NOMO-1 treated with DMSO at 0.1 percent for 48 hours (cell line): ENCODE results near the gene PMFBP1.
A peak's percentile ranks its signal among the peaks of the same experiment; 100 is the strongest.

Experiments used
- DNase-seq: peaks from one replicate; lab custom pipeline; 2025; ENCODE audit not compliant: unreplicated experiment; lab: John Stamatoyannopoulos, UW

Gene PMFBP1, protein sequence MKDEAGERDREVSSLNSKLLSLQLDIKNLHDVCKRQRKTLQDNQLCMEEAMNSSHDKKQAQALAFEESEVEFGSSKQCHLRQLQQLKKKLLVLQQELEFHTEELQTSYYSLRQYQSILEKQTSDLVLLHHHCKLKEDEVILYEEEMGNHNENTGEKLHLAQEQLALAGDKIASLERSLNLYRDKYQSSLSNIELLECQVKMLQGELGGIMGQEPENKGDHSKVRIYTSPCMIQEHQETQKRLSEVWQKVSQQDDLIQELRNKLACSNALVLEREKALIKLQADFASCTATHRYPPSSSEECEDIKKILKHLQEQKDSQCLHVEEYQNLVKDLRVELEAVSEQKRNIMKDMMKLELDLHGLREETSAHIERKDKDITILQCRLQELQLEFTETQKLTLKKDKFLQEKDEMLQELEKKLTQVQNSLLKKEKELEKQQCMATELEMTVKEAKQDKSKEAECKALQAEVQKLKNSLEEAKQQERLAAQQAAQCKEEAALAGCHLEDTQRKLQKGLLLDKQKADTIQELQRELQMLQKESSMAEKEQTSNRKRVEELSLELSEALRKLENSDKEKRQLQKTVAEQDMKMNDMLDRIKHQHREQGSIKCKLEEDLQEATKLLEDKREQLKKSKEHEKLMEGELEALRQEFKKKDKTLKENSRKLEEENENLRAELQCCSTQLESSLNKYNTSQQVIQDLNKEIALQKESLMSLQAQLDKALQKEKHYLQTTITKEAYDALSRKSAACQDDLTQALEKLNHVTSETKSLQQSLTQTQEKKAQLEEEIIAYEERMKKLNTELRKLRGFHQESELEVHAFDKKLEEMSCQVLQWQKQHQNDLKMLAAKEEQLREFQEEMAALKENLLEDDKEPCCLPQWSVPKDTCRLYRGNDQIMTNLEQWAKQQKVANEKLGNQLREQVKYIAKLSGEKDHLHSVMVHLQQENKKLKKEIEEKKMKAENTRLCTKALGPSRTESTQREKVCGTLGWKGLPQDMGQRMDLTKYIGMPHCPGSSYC

DNA sequence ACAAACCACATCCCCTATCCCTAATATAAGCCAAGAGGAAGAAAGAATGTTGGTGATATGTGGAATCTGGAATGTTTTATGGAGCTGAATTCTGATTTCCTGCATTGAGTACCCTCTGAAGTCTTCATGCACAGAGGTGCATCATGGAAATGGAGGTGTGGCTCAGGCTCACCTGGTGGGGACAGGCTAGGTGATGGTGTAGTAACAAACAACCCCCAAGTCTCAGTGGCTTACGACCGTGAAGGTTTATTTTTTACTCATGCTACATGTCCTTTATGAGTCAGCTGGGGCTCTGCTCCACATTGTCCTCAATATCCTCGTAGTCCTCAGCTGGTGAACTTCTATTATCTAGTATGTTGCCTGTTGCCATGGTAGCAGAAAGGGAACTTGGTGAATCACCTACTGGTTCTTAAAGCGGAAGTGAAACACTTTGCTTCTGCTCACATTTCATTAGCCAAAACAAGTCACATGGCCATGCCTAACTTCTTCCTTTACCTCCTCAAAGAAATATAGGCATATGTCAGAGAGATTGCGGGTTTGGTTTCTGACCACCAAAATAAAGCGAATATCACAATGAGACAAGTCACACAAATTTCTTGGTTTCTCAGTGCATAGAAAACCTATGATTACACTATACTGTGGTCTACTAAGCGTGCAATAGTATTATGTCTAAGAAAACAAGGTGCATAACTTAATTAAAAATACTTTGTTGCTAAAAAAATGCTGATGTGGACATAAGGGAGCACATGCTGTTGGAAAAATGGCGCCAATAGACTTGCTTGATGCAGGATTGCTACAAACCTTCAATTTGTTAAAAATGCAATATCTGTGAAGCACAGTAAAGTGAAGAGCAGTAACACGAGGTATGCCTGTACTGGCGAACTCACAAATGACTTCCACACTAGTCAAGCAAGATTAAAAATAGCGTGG lies at the start of gene PMFBP1:
Gene PMFBP1 (minus strand): TSS at position 51 of the 930 bp plus-strand sequence. CDS start 947 bp downstream, outside the sequence.
- DNase-seq, result peak; percentile 100

DNA sequence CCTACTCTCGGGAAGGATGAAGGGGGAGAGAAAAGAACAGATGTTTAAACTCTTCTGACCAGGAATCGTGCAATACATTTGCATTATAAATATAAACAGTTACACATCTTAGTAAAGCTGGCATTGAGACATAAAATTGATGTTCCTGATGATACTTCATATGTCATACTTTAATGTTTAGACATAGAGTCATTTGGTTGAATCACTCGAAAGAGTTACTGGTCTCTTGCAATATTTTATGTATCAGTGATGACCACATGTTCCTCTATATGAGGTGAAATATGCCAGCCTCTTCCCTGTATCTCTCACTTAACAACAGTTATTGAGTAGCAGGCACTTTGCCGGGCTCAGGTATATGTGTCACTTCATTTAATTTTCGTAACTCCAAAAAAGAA lies 49.7 kb upstream of the PMFBP1 start:
- DNase-seq, result no peak

DNA sequence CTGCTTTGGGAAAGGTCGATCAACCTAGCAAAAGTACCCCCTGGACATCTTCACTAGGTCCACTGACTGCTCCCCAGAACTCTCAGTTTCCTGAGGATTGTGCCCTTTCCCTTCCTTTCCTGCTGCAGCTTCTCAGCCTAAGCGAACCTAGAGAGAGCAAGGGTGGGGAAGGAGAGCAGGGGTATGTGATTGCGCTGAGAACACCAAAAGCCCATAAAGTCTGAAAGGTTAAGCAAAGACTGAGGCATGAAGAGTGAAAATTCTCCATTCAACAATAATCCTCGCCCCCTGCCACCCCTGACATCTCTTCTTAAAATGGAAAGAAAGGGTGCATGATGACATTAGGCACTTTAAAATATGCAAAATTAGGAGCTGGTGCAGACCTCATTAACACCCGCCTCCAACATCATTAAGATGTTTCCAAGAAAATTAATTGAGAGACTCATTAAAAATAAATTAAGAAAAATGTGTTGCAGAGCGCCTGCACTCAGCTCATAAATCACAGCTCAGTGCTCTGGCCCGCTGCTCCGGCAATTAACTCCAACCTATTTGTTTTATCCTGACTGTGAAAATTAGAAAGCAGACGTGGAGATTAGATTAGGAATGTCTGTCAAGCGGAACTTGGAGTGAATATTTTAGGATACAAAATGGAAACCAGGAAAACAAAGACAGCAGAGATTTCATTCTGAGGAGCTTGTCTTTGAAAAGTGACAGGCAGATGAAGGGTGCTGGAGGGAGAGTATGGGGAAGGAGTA lies 49.1 kb upstream of the PMFBP1 start:
- DNase-seq, result no peak

DNA sequence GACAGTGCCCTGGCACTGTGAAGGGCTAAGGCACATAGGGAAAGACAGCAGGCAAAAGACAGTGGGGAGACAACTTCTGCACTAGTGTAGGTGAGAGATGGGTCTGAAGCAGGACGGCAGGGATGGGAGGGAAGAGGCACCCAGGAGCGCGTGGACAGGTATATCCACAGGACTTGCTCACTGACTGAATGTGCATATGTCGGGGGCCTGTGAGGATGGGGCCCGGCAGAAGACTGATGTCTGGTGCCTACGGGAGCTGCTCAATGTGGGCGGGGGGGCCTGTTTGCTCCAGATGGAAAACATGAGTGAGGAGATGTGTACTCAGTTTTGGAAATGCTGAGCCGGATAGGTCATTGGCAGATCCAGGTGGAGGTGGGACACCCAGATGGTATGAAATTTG lies 47.3 kb upstream of the PMFBP1 start:
- DNase-seq, result no peak

DNA sequence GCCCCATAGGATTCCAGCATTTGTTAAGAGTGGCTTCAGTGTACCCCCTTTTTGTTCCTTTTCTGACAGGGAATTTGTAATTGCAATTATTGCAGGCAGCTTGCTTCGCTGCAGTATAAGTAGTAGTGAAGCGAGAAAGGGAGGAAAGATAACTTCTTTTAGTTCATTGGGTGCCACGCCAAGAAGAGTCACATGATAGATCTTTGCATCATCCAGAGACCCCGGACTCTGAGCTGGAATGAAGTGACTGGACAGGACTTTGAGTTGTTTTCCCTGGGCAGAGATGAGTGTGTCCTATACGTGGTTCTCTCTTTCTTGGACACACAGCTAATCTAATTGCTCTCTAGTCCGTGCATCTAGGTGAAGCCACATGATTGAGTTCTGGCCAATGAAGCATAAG lies 44.8 kb upstream of the PMFBP1 start:
- DNase-seq, result no peak

DNA sequence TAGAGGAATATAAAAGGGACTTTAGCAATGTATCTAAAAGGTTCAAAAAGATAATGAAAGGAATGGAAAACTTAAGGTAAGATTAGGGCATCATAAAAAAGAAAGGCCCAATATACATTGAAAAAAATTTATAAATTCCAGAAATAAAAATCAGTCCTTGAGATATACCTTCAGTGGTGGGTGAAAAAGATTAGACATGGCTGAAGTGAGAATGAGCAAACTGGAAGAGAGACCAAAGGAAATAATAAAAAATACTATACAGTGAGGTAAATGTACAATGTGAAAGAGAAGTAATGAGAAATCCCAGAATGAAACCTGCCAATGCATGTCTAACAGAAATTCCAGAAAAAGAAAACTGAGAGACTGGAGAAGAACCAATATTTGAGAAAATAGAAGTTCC lies 42.9 kb upstream of the PMFBP1 start:
- DNase-seq, result no peak

DNA sequence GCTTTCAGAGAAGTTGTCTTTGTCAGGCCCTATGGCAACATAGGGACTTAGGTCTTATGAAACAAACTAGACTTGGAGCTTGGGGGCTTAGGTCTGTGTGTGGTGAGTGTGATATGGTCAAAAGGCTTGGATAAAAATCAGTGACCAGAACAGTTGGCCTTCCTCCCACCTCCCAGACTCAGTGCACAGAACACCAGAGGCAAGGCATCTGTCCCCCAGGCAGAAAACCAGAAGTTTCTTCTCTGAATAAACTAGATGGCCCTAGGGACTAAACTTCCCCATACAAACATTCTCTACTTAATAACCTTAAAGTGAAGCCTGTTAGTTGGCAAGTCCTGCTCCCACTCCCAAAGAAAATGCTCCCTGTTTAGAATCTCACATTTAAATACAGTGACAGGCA lies 39.2 kb upstream of the PMFBP1 start:
- DNase-seq, result no peak

DNA sequence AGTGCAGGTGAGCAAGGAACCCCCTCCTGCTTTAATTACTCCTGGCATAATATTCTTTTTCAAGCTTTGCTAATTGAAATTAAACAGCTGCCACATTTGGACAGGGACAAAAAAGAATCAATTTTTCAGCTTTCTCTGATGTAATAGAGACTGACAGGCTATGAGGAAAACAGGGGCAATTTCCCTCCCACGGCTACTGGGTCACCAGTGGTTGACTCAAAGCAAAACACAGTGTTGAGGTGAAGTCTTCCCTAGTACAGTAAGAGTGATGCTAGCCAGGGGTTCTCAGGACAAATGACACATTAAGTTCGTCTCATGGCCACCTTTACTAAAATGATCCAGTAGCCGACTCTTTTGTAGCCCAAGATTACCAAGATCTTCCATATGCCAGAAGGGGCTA lies 38.6 kb upstream of the PMFBP1 start:
- no peak for DNase-seq

DNA sequence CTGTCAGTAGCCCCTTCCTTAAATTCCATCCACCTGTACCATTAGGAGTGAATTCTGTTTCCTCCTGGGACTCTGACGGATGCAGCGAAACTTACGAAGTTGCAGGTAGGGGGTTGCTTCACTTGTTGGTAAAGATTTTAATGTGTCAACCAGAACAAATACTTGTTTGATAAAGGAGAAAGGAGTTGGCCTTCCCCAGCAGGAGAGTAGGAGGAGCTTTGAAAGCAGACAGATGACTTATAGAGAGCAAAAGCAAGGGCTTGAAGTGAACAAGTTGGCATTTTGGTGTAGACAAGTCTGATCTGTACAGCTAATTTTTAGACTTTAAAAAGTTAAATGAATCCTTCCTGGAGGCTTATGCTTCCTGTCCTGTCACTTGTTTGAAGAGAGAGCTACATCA lies 38.1 kb upstream of the PMFBP1 start:
- no peak for DNase-seq

DNA sequence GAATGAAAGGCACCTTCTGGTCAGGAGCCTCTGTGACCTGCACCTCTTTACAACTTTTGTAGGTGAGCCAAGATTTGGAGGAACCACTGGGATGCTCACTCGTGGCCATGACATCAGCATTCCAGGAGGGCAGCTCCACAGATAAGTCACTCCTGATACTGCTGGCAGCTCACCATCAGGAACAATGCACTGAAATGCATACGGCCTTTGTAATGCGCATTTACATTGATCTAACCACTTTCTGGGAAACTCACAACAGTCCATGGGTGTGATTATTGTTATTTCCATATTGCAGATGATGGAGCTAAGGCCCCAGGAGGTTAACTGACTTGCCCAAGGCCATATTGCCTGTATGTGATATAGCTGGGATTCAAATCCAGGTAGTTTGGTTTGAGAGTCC lies 34.3 kb upstream of the PMFBP1 start:
- no peak for DNase-seq

DNA sequence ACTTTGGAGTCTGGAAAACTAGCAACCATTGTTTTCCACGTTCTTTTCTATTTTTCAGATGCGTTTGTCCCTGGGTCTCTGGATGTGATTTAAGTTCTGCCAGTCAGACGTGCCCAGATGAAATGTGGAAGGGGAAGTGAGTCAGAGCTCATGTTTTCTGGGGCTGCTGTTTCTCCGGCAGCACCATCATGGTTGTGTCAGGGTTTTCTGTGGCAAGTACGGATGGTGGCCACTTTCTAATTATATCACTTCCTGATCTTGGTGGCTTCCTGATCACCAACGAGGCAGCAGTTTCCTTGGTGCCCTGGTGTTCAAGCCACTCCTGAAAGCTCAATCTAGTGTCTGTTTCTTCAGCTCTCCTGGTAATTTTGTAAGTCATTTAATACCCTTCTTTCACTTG lies 31.4 kb upstream of the PMFBP1 start:
- DNase-seq, result peak; percentile 90

DNA sequence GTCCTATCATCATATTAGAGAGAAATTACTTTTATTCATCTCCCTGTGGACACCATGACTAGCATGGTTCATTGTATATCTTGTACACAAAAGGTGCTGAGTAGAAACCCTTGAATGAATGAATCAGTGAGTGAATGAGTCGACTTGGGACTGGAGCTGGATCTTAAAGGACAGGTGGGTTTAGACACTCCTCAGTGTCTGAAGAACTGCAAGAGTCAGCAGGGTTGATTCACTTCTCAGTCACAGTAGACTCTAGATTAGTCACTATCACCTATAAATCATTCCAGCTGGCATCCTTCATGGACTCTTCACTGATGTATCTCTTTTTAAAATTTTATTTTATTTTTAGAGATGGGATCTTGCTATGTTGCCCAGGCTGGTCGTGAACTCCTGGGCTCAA lies 30.1 kb upstream of the PMFBP1 start:
- DNase-seq, result peak; percentile 67

DNA sequence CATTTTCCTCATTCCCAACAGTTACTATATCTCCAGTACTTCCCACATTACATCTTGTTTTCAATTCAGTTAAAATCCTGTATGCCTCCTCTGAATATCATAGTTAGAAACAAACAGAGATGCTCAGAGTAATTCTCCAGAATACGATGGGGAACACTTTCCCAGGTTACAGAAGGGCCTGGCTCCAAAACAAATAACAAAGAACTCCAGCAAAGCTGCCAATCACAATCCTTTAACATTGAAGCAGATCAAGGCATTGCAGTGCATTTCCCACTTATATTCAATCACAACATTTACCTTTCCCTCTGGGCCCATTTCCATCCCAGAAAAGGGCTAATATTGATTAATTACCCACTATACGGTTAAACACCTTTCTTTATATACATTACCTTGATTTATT lies 29.4 kb upstream of the PMFBP1 start:
- no peak for DNase-seq

DNA sequence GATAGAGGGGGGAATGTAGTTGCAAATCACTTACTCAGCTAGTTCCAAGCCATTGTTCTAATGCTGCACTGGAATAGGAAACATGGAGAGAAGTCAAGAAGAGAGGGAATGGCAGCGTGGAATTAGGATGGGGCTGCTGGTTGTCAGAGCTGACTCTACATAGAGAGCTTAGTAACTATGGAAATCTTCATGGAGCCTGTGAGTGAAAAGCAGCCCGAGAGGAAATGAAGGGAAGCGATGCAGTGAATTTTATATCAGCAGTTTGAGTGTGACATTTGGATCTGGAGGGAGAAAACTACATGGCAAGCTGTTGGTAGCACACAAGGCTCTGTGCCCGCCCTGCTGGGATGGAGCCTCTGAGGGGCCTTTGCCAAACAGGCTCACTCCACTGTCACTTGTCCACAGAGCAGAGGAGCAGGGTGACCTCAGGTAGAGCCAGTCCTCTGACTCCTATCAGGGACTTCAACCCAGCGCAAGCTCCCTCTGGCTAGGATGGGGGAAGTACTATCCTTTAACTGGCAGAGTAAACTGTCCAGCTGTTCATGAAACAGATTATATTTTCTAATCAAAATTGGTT lies 27.9 kb upstream of the PMFBP1 start:
- DNase-seq, result no peak

DNA sequence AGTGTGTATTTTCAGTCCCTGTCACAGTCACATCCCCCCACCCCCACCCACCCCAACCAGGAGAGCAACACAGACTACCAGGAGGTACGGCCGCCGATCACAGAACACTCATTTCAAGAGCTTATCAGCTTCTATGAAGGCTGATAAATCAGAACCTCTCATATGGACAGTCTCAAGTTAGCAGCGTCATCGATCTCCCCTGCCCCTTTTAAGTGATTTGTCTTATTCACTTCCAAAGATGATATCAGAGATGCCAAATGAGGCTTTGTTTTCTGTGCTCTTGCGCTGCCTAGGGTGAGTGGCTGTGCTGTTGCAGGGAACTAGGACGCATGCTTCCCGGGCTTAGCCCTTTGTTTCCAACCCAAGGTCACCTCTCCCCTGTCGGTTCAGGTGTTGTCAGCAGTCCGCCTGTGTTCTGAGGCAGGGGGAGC lies 26.8 kb upstream of the PMFBP1 start:
- DNase-seq, result no peak

DNA sequence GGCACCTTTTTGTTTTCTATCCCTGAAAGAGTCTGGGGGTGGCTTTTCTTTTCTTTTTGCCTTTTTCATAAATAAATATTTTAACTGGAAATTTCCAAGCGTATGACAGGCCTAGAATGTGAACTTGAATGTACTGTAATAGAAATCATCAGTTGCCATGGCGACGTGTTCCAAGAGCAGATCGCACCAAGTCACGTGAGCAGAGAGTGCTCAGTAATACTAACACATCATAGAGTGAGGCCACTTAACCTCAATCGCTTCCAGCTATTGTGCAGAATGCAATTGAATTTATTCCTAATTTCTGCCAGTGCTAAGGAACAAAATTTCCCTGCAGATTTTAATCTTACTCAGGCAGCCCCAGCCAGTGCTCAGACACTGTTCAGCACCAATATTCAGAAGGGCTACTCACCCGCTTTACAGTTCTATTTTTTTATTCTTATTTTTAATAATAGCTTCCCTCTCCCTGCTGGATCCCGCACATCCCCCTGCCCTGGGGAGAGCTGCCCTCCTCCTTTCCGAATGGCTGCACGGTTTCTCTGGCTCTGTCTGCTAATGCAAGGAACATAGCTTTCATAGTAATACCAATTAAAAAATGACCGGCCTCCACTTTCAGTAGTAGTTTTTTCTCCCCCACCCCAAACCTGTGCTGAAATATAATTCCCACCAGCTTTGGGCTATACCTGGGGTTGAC lies 26.2 kb upstream of the PMFBP1 start:
- no peak for DNase-seq

DNA sequence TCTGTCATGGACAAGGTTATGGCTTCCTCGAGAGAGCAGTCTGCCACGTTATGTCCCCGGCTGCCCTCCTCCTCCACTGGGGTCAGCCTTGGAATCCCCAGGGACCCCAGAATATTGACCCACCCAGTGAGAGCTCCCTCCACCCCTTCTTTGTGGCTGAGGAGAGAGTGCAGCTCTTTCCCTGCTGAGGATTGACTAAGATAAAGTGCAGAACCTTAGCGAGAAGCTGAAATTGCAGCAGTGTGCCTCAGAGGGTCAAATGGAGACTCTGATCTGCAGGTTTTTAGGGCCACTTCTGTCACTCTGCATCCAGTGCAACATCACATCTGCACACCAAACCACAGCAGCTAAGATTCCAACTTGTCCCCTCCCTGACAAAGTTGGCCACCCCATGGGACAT lies 25.6 kb upstream of the PMFBP1 start:
- no peak for DNase-seq

DNA sequence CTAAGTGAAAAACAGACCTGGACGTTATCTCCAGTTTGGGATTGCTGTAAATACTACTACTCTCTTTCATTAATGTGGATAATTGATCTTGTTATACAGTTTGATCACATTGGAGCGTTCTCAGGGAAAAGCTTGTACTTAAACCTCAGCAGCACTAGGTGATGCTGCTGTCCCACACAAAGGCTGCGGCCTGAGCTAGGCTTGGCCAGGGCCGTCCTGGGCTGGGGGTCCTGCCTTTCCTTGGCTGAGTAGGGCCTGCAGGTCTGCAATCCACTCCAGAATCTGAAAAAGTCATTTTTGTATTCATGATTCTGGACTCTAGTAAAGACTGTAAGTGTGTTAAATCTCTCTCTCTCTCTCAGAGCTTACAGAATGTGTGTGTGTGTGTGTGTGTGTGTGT lies 23.7 kb upstream of the PMFBP1 start:
- DNase-seq, result no peak

DNA sequence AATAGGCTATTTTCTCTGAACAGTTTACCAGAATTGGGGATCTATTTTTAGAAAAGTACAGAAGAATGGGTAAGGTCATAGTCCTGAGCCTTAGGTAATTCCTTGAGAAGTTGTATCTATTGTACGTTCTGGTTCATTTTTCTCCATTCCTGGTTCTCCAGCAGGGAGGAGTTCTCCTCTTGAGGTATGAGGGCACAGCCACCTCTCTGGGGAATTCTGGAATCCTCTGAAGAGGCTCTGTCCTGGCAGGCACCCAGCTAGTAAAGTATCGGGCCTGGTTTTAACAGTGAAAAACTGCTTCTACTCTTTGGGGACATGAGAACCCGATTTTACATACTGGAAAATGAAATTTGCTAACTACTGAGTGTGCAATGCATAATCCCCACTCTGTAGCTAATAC lies 19.6 kb upstream of the PMFBP1 start:
- DNase-seq, result no peak
